ENCODE data around the gene APOBEC3F. TPM values are rescaled to one million over a fixed set of nuclear protein-coding genes. Genes with fewer than 3 reads are reported as not detected.
"Not testable (repeated sequence)": the region's sequence is repeated elsewhere in the genome, so short reads cannot be mapped to it uniquely, and the experiment has no call there.

The APOBEC3F gene
- total RNA-seq, 3 donors from 2014 or later = 1.9 to 7.9 (median 5.9) TPM

DNA sequence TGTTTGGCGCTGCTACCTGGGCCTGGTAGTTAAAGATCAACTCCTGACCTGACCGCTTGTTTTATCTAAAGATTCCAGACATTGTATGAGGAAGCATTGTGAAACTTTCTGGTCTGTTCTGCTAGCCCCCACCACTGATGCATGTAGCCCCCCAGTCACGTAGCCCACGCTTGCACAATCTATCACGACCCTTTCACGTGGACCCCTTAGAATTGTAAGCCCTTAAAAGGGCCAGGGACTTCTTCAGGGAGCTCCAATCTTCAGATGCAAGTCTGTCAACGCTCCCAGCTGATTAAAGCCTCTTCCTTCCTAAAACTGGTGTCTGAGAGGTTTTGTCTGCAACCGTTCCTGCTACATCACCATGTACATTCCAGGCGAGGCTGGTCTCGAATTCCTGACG lies 15.0 kb downstream of the APOBEC3F start:
- DNase-seq (ENCODE audit: low spot score in 2 of 2) = no peak
- no peaks in the 10 kb centered on the region for H3K27me3 ChIP-seq

DNA sequence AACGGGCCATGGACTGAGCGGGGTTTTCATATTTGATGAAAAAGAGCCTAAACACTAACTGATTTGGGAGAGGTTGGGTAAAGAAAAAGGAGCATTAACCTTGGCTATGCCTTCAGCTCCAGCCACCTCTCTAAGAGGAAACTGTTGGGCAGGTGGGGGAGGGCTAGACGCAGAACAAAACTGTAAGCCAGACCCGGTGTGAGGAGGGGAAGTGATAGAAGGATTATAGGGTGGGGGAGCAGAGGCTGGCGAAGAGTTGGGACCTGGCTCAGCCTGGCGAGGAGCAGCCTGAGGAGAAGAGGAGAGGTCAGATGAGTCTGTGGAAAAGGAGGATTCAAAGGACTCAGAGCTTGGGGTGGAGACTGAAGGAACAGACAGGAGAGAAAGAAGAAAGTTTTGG lies 20.6 kb downstream of the APOBEC3F start:
- intact Hi-C loops (cut with DNase I; ENCODE audit: low total_unique reads); H3K4me3 ChIP-seq; H3K36me3 ChIP-seq; H3K9me3 ChIP-seq; DNase-seq (ENCODE audit: low spot score in 2 of 2); H3K27ac ChIP-seq; H3K27me3 ChIP-seq; H3K4me1 ChIP-seq: not testable (repeated sequence)

More for the DNA sequence above, 15.0 kb downstream of the APOBEC3F start:
- Histone ChIP-seq H3K9me3 (no peaks in the 10 kb centered on the region), H3K36me3 (no peaks in the 10 kb centered on the region), H3K4me3 (no peak overlapping the region), H3K27ac (no peak overlapping the region), H3K4me1 (no peaks in the 10 kb centered on the region)
- intact Hi-C loops (cut with DNase I; ENCODE audit: low total_unique reads) = no loop called here
- TF ChIP-seq, protein P1, sequence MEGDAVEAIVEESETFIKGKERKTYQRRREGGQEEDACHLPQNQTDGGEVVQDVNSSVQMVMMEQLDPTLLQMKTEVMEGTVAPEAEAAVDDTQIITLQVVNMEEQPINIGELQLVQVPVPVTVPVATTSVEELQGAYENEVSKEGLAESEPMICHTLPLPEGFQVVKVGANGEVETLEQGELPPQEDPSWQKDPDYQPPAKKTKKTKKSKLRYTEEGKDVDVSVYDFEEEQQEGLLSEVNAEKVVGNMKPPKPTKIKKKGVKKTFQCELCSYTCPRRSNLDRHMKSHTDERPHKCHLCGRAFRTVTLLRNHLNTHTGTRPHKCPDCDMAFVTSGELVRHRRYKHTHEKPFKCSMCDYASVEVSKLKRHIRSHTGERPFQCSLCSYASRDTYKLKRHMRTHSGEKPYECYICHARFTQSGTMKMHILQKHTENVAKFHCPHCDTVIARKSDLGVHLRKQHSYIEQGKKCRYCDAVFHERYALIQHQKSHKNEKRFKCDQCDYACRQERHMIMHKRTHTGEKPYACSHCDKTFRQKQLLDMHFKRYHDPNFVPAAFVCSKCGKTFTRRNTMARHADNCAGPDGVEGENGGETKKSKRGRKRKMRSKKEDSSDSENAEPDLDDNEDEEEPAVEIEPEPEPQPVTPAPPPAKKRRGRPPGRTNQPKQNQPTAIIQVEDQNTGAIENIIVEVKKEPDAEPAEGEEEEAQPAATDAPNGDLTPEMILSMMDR (IDR thresholded peaks at IDR 0.05) = no peak
- TF ChIP-seq POLR2A (IDR thresholded peaks at IDR 0.05) = no peak
- TF ChIP-seq POLR2AphosphoS5 (IDR thresholded peaks at IDR 0.05) = no peak

DNA sequence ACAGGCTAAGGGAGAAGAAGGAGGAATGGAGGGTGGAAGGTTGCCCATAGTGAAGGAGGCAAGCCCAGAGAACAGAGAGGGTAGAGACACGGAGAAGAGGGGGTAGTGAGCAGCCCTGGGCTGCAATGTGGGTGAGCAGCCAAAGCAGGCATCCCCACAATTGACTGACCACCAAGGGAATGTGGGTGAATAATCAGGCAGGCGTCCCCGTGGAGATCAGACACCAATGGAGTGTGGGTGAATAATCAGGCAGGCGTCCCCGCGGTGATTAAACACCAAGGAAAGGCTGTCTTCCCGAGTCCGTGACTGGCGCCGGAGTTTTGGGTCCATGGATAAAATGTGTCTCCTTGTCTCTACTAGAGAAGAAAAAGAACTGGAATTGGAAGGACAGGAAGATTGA lies 21.3 kb downstream of the APOBEC3F start:
- H3K27me3 ChIP-seq; H3K9me3 ChIP-seq; intact Hi-C loops (cut with DNase I; ENCODE audit: low total_unique reads): not testable (repeated sequence)

DNA sequence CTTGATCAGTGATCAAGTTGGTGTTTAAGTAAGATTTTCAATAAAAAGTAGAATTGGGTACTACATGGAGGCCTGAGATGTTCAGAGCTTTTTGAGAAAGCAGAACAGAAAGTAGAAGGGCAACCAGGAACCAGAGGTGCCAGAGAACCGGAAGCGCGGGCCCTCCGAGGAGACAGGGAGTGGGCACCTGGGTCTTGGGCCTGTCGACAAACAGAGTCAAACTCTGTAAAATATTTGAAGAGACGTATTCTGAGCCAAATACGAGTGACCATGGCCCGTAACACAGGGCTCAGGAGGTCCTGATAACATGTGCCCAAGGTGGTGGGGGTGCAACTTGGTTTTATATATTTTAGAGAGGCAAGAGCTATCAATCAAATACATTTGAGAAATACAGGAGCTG lies 23.2 kb downstream of the APOBEC3F start:
- not testable (repeated sequence) for DNase-seq (ENCODE audit: low spot score in 2 of 2); H3K4me1 ChIP-seq; H3K4me3 ChIP-seq; H3K27me3 ChIP-seq; H3K36me3 ChIP-seq; H3K27ac ChIP-seq; H3K9me3 ChIP-seq
- intact Hi-C loops (cut with DNase I; ENCODE audit: low total_unique reads) = loop anchor here (2.0 kb wide), 1 partner anchor 27 kb away; no protein-coding TSS in a partner anchor

More for the DNA sequence above, 21.3 kb downstream of the APOBEC3F start:
- not testable (repeated sequence) for H3K36me3 ChIP-seq; DNase-seq (ENCODE audit: low spot score in 2 of 2); H3K4me1 ChIP-seq; H3K27ac ChIP-seq; H3K4me3 ChIP-seq

DNA sequence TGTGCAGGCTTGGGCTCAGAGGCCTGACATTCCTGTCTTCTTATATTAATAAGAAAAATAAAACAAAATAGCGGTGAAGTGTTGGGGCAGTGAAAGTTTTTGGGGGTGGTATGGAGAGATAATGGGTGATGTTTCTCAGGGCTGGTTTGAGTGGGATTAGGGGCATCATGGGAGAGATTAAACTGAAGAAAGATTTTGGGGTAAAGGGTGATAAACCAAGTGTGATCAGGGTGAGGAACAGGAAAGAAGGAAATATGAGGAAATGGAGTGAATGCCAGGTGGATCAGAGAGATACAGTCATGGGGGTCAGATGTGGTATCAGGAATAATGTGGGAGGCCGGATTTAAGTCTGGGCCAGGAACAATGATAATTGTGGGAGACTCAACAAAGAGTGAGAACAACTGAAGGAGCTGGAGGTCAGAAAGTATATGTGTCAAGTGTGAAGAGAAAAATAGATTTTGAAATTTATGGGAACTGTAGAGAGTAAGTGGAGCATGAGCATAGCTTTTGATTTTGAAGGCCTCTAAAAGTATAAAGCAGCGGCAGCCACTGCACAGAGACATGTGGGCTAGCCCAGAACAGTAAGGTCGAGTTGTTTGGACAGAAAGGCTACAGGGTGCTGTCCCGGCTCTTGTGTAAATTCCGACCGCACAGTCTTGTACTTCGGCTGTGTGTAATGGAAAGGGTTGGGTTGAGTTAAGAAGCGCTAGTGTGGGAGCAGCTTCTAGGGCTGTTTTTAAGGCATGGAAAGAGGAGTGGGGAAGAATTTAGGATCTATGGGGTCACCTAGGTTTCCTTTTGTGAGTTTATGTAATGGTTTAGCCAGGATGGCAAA lies 26.0 kb downstream of the APOBEC3F start:
- H3K36me3 ChIP-seq; H3K4me1 ChIP-seq; H3K9me3 ChIP-seq; intact Hi-C loops (cut with DNase I; ENCODE audit: low total_unique reads); H3K27me3 ChIP-seq; DNase-seq (ENCODE audit: low spot score in 2 of 2); H3K4me3 ChIP-seq: not testable (repeated sequence)
- H3K27ac ChIP-seq = peak overlapping the region; percentile 43 to 56

DNA sequence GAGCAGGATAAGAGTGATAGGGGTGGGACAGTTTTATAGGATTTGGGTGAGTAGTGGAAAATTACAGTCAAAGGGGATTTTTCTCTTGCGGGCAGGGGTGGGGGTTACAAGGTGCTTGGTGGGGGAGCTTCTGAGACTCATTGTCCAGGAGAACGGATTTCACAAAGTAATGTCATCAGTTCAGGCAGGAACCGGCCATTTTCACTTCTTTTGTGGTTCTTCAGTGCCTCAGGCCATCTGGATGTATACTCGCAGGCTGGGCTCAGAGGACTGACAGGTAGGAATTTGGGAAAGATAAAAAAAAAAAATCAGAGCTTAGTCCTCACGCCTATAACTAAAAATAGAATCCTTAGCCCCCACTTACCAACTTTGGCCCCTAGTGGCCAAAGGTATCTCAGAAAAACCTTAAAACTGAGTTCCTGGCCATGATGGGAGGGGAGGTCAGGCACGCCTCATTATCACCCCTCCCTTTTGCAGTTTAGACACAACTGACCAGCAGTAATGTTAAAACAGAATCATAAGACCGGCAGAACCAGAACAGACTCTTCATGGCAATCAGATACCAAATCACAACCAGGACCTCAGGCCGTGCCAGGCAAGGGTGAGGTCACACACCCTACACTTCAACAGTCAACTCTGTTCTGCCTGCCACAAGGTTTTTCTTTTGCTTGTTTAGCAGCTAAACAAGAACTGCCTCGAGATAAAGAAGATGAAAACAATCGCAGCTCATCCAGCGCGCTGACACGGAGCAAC lies 27.5 kb downstream of the APOBEC3F start:
- Histone ChIP-seq H3K9me3 (no peaks in the 10 kb centered on the region), H3K27ac (no peak overlapping the region), H3K4me1 (no peaks in the 10 kb centered on the region), H3K36me3 (no peaks in the 10 kb centered on the region), H3K27me3 (no peaks in the 10 kb centered on the region), H3K4me3 (no peak overlapping the region)
- no peak for DNase-seq (ENCODE audit: low spot score in 2 of 2)
- intact Hi-C loops (cut with DNase I; ENCODE audit: low total_unique reads) = no loop called here
- TF ChIP-seq, protein P1 (IDR thresholded peaks at IDR 0.05) = no peak
- TF ChIP-seq POLR2A (IDR thresholded peaks at IDR 0.05) (no peak), POLR2AphosphoS5 (IDR thresholded peaks at IDR 0.05) (no peak)

DNA sequence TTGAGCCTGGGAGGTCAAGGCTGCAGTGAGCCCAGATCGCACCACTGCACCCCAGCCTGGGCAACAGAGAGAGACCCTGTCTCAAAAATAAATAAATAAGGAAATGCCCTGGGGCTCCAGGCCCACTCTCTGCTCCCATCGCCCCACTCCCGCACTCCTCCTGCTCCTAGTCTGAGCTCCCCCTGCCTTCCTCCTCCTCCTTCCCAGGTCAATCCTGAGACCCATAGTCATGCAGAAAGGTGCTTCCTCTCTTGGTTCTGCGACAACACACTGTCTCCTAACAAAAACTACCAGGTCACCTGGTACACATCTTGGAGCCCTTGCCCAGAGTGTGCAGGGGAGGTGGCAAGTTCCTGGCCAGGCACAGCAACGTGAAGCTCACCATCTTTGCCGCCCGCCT lies 29.5 kb downstream of the APOBEC3F start:
- no peak for TF ChIP-seq POLR2A (IDR thresholded peaks at IDR 0.05)
- TF ChIP-seq, protein P1 (IDR thresholded peaks at IDR 0.05) = no peak
- TF ChIP-seq POLR2AphosphoS5 (IDR thresholded peaks at IDR 0.05) = no peak
- intact Hi-C loops (cut with DNase I; ENCODE audit: low total_unique reads) = no loop called here

DNA sequence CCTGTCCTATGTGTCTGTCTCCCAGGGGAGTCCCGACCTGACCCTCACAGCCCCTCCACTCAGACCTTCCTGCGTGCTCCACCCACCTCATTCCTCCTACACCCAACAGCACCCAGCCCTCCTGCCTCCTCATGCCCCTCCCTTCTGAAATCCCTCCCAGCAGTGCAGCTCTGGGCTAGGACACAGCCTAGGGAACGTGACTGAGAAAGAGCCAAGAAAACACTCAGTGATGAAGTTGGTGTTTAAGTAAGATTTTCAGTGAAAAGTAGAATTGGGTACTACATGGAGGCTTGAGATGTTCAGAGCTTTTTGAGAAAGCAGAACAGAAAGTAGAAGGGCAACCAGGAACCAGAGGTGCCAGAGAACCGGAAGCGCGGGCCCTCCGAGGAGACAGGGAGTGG lies 31.9 kb downstream of the APOBEC3F start:
- H3K36me3 ChIP-seq; H3K27me3 ChIP-seq; H3K4me1 ChIP-seq; H3K27ac ChIP-seq; H3K9me3 ChIP-seq; intact Hi-C loops (cut with DNase I; ENCODE audit: low total_unique reads); DNase-seq (ENCODE audit: low spot score in 2 of 2); H3K4me3 ChIP-seq: not testable (repeated sequence)

More for the DNA sequence above, 29.5 kb downstream of the APOBEC3F start:
- no peaks in the 10 kb centered on the region for H3K9me3 ChIP-seq
- H3K36me3 ChIP-seq = no peaks in the 10 kb centered on the region
- H3K27me3 ChIP-seq = no peaks in the 10 kb centered on the region
- H3K4me1 ChIP-seq = no peaks in the 10 kb centered on the region
- H3K27ac ChIP-seq = no peak overlapping the region
- no peak overlapping the region for H3K4me3 ChIP-seq
- no peak for DNase-seq (ENCODE audit: low spot score in 2 of 2)
